ENCODE measurements around the gene EIF3I.

The EIF3I gene

GRCh38 chr1:32192220-32192948 lies 29.8 kb upstream of the EIF3I start:
- Mint-ChIP-seq H3K4me3 (no peak overlapping the region), H3K4me1 (ENCODE audit: low read depth) (peaks cover 41% of the 10 kb centered on the region), H3K27ac (no peak overlapping the region), H3K36me3 (ENCODE audit: low read depth) (peaks cover 73% of the 10 kb centered on the region), H3K27me3 (ENCODE audit: low read depth) (no peaks in the 10 kb centered on the region), H3K9me3 (no peaks in the 10 kb centered on the region)

- Mint-ChIP-seq H3K9me3 (no peaks in the 10 kb centered on the region), H3K27ac (no peak overlapping the region), H3K36me3 (ENCODE audit: low read depth) (peaks cover 65% of the 10 kb centered on the region), H3K4me1 (ENCODE audit: low read depth) (peaks cover 47% of the 10 kb centered on the region), H3K27me3 (ENCODE audit: low read depth) (no peaks in the 10 kb centered on the region), H3K4me3 (no peak overlapping the region)
Observed at GRCh38 chr1:32194984-32195383, 27.2 kb upstream of the EIF3I start.

GRCh38 chr1:32195531-32195930 lies 26.7 kb upstream of the EIF3I start:
- Mint-ChIP-seq H3K9me3 (no peaks in the 10 kb centered on the region), H3K4me3 (no peak overlapping the region), H3K27ac (no peak overlapping the region), H3K27me3 (ENCODE audit: low read depth) (no peaks in the 10 kb centered on the region), H3K36me3 (ENCODE audit: low read depth) (peaks cover 62% of the 10 kb centered on the region), H3K4me1 (ENCODE audit: low read depth) (peaks cover 52% of the 10 kb centered on the region)

GRCh38 chr1:32195972-32196823 lies 26.0 kb upstream of the EIF3I start:
- Mint-ChIP-seq H3K36me3 (ENCODE audit: low read depth) (peaks cover 62% of the 10 kb centered on the region), H3K27ac (peak overlapping the region; percentile 68), H3K4me3 (peak overlapping the region; percentile 65), H3K27me3 (ENCODE audit: low read depth) (no peaks in the 10 kb centered on the region), H3K9me3 (no peaks in the 10 kb centered on the region), H3K4me1 (ENCODE audit: low read depth) (peaks cover 52% of the 10 kb centered on the region)

GRCh38 chr1:32197074-32197473 lies 25.1 kb upstream of the EIF3I start:
- Mint-ChIP-seq H3K9me3 (no peaks in the 10 kb centered on the region), H3K4me1 (ENCODE audit: low read depth) (peaks cover 60% of the 10 kb centered on the region), H3K4me3 (no peak overlapping the region), H3K27me3 (ENCODE audit: low read depth) (no peaks in the 10 kb centered on the region), H3K36me3 (ENCODE audit: low read depth) (peaks cover 55% of the 10 kb centered on the region), H3K27ac (peak overlapping the region; percentile 55)

- Mint-ChIP-seq H3K27me3 (ENCODE audit: low read depth) (no peaks in the 10 kb centered on the region), H3K36me3 (ENCODE audit: low read depth) (peaks cover 48% of the 10 kb centered on the region), H3K4me1 (ENCODE audit: low read depth) (peaks cover 64% of the 10 kb centered on the region), H3K4me3 (no peak overlapping the region), H3K9me3 (no peaks in the 10 kb centered on the region), H3K27ac (no peak overlapping the region)
Observed at GRCh38 chr1:32197837-32198236, 24.4 kb upstream of the EIF3I start.

- Mint-ChIP-seq H3K27me3 (ENCODE audit: low read depth) (no peaks in the 10 kb centered on the region), H3K36me3 (ENCODE audit: low read depth) (peaks cover 43% of the 10 kb centered on the region), H3K4me3 (no peak overlapping the region), H3K4me1 (ENCODE audit: low read depth) (peaks cover 61% of the 10 kb centered on the region), H3K9me3 (no peaks in the 10 kb centered on the region), H3K27ac (peak overlapping the region; percentile 76)
Observed at GRCh38 chr1:32198237-32199042, 23.8 kb upstream of the EIF3I start.

GRCh38 chr1:32199043-32199716 lies 23.0 kb upstream of the EIF3I start:
- Mint-ChIP-seq H3K36me3 (ENCODE audit: low read depth) (peaks cover 38% of the 10 kb centered on the region), H3K4me3 (no peak overlapping the region), H3K4me1 (ENCODE audit: low read depth) (peaks cover 56% of the 10 kb centered on the region), H3K27me3 (ENCODE audit: low read depth) (no peaks in the 10 kb centered on the region), H3K9me3 (no peaks in the 10 kb centered on the region), H3K27ac (no peak overlapping the region)

- Mint-ChIP-seq H3K36me3 (ENCODE audit: low read depth) (peaks cover 33% of the 10 kb centered on the region), H3K9me3 (no peaks in the 10 kb centered on the region), H3K4me3 (peak overlapping the region; percentile 83), H3K27me3 (ENCODE audit: low read depth) (no peaks in the 10 kb centered on the region), H3K27ac (no peak overlapping the region), H3K4me1 (ENCODE audit: low read depth) (peaks cover 55% of the 10 kb centered on the region)
Observed at GRCh38 chr1:32199717-32200072, 22.5 kb upstream of the EIF3I start.

GRCh38 chr1:32200226-32201010 lies 21.8 kb upstream of the EIF3I start, which contains the start of gene CCDC28B:
Gene CCDC28B, plus strand, starts transcription at chr1:32200595. Its CDS starts 1,341 bp downstream, at chr1:32201936.
- Mint-ChIP-seq H3K27me3 (ENCODE audit: low read depth) (no peaks in the 10 kb centered on the region), H3K9me3 (no peaks in the 10 kb centered on the region), H3K27ac (peak within 1 kb of the TSS; percentile 78), H3K4me3 (peak within 1 kb of the TSS; percentile 83), H3K36me3 (ENCODE audit: low read depth) (peaks cover 25% of the 10 kb centered on the region), H3K4me1 (ENCODE audit: low read depth) (peaks cover 48% of the 10 kb centered on the region)

GRCh38 chr1:32201011-32201855 lies 21.0 kb upstream of the EIF3I start:
- peaks cover 45% of the 10 kb centered on the region for H3K4me1 Mint-ChIP-seq (ENCODE audit: low read depth)
- H3K9me3 Mint-ChIP-seq = no peaks in the 10 kb centered on the region
- H3K27me3 Mint-ChIP-seq (ENCODE audit: low read depth) = no peaks in the 10 kb centered on the region
- H3K4me3 Mint-ChIP-seq = peak overlapping the region; percentile 83
- H3K36me3 Mint-ChIP-seq (ENCODE audit: low read depth) = peaks cover 20% of the 10 kb centered on the region
- peak overlapping the region; percentile 78 for H3K27ac Mint-ChIP-seq

- peaks cover 2% of the 10 kb centered on the region for H3K36me3 Mint-ChIP-seq (ENCODE audit: low read depth)
- H3K27ac Mint-ChIP-seq = peak overlapping the region; percentile 31
- no peaks in the 10 kb centered on the region for H3K27me3 Mint-ChIP-seq (ENCODE audit: low read depth)
- no peaks in the 10 kb centered on the region for H3K9me3 Mint-ChIP-seq
- H3K4me3 Mint-ChIP-seq = peak overlapping the region; percentile 83
- H3K4me1 Mint-ChIP-seq (ENCODE audit: low read depth) = peaks cover 31% of the 10 kb centered on the region
Observed at GRCh38 chr1:32204943-32205361, 17.3 kb upstream of the EIF3I start.
